Adrenal gland (tissue), 12 donors: ENCODE measurements around the gene PPFIA2. TPM values are rescaled to one million over a fixed set of nuclear protein-coding genes. Genes with fewer than 3 reads are reported as not detected.

Experiments used
- DNase-seq, 7 donors: peaks; one replicate each; pipeline ENCODE4 v3.0.0-alpha.2; 2019 to 2020
- H3K27ac ChIP-seq, 5 donors: fragments of 200-600 bp; sonication (generic) in 4 of 5; 1 replicate in 3 of 5; 2 replicates in 2 of 5; pipeline versions ENCODE4 v1.5.1 to v1.8.0; 2016 to 2020; ENCODE audit warnings: mild to moderate bottlenecking in 1 of 5
- H3K27me3 ChIP-seq: fragments of 200-600 bp; 2 replicates; pipeline ENCODE4 v1.8.0; 2021
- H3K36me3 ChIP-seq, 2 donors: fragments of 200-600 bp; replicated peaks in 1 of 2; 1 replicate in 1 of 2; 2 replicates in 1 of 2; pipeline versions ENCODE4 v1.5.1 to v1.8.0; 2018 to 2022
- H3K4me1 ChIP-seq, 2 donors: fragments of 200-600 bp; replicated peaks in 1 of 2; 1 replicate in 1 of 2; 2 replicates in 1 of 2; pipeline versions ENCODE4 v1.5.1 to v1.8.0; 2018 to 2021
- H3K4me3 ChIP-seq, 4 donors: fragments of 200-600 bp; sonication (generic) in 3 of 4; one replicate each; pipeline ENCODE4 v1.5.1; 2016 to 2018
- H3K9me3 ChIP-seq, 3 donors: fragments of 200-600 bp; sonication (generic) in 1 of 3; replicated peaks in 1 of 3; 1 replicate in 2 of 3; 2 replicates in 1 of 3; pipeline versions ENCODE4 v1.5.1 to v1.8.0; 2016 to 2021
- POLR2A ChIP-seq, 2 donors: fragments of 450-650 bp; IDR thresholded peaks; one replicate each; pipeline ENCODE4 v1.6.1; 2017; ENCODE audit warnings: antibody characterized with exemption in 2 of 2, mild to moderate bottlenecking in 2 of 2, moderate library complexity in 1 of 2
- WGBS, 4 donors: extraction: QIAGEN DNeasy Blood & Tissue Kit in 2 of 4; methylation state at CpG; one replicate each; pipeline versions ENCODE4 v1.1.5 to v1.1.7; 2013 to 2017; 5-methylcytosine and 5-hydroxymethylcytosine counted together
- intact Hi-C, 2 donors: fragments of 100-400 bp; cut with DNase I; formaldehyde crosslinking; loops; one replicate each; pipeline versions ENCODE4 v1.14.1 to v1.15.0; 2022 to 2023
- polyA plus RNA-seq, 3 donors: library from polyadenylated mRNA; stranded (reverse); fragments of 200-250 nt in 2 of 3; fragments of 350-450 nt in 1 of 3; fragmentation: Illumina TruSeq in 1 of 3; extraction: RNeasy Lipid Tissue Mini Kit (QIAGEN cat#74804) in 1 of 3; gene quantifications; one replicate each; pipeline ENCODE4 v1.2.3, GENCODE V29; 2013 to 2014
- total RNA-seq, 9 donors: library from RNA; depleted of rRNA in 4 of 9; stranded (reverse); fragments of >200 nt in 4 of 9; fragments of 120-200 nt in 1 of 9; fragmentation: NEBNext Ultra II Directional in 1 of 9; extraction: Animal tissue kit (Norgen Biotek cat#: 25700) in 1 of 9; gene quantifications; one replicate each; pipeline versions ENCODE4 v1.1.0 to v1.2.4, GENCODE V29; 2013 to 2023
- TF ChIP-seq, protein P1 (sequence below), 6 experiments: fragments of 450-650 bp in 4 of 6; fragments of 200-600 bp in 2 of 6; sonication (generic) in 1 of 6; IDR thresholded peaks; 1 replicate in 5 of 6; 2 replicates in 1 of 6; pipeline versions ENCODE4 v1.5.1 to v1.8.0; 2016 to 2021; ENCODE audit warnings: antibody characterized with exemption in 6 of 6, mild to moderate bottlenecking in 2 of 6, moderate library complexity in 1 of 6
- donor health status: healthy with polysubstance abuse.
- donor health status: Bipolar disorder and iron deficiency.
- donor health status: DM: yes; HTN: yes; CAD: no.
- donor health status: DM: no; HTN: no; CAD: no.
- donor health status: DM: no; HTN: no; CAD: no.
- donor health status: DM: yes; HTN: yes; CAD: no.

The PPFIA2 gene
- total and polyA plus RNA-seq, 12 donors = 0.35 to 16.4 (median 2.4) TPM

GRCh38 chr12:81401241-81401640 is 357.9 kb downstream of the PPFIA2 start:
- 85 to 93% (median 90%) methylated on average over 2 of the region's 2 CpGs for WGBS, 4 donors
- no peak for DNase-seq
- intact Hi-C loops = no loop called here
- no peak overlapping the region for H3K4me3 ChIP-seq
- no peak overlapping the region for H3K27ac ChIP-seq
- H3K9me3 ChIP-seq = no peaks in the 10 kb centered on the region
- H3K36me3 ChIP-seq = no peaks in the 10 kb centered on the region
- TF ChIP-seq, protein P1, sequence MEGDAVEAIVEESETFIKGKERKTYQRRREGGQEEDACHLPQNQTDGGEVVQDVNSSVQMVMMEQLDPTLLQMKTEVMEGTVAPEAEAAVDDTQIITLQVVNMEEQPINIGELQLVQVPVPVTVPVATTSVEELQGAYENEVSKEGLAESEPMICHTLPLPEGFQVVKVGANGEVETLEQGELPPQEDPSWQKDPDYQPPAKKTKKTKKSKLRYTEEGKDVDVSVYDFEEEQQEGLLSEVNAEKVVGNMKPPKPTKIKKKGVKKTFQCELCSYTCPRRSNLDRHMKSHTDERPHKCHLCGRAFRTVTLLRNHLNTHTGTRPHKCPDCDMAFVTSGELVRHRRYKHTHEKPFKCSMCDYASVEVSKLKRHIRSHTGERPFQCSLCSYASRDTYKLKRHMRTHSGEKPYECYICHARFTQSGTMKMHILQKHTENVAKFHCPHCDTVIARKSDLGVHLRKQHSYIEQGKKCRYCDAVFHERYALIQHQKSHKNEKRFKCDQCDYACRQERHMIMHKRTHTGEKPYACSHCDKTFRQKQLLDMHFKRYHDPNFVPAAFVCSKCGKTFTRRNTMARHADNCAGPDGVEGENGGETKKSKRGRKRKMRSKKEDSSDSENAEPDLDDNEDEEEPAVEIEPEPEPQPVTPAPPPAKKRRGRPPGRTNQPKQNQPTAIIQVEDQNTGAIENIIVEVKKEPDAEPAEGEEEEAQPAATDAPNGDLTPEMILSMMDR (IDR thresholded peaks at IDR 0.05) = no peak
- no peak for TF ChIP-seq POLR2A (IDR thresholded peaks at IDR 0.05)
- H3K27me3 ChIP-seq = no peaks in the 10 kb centered on the region
- no peaks in the 10 kb centered on the region for H3K4me1 ChIP-seq

- intact Hi-C loops = no loop called here
Measured at GRCh38 chr12:81400024-81400423, 359.1 kb downstream of the PPFIA2 start.

DNA sequence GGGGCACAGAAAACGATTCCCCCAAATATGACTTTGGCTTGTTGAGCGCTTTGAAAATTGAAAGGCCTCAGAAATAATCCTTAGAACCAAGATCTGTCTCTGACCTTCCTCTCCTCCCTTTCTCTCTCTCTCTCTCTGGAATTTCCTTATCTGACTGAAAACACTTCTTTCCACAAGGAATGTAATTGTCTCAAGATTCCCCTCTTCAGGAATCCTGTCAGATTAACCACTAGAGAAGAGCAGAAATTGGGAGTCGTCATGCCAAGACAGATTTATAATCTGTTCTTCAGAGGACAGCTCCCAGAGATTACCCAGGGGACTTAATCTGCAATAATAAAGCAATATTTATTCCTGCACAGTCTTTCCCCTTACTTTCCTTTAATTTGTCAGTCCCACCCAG is 363.7 kb downstream of the PPFIA2 start:
- H3K9me3 ChIP-seq = no peaks in the 10 kb centered on the region

More at GRCh38 chr12:81400024-81400423, 359.1 kb downstream of the PPFIA2 start:
- Histone ChIP-seq H3K27me3 (no peaks in the 10 kb centered on the region), H3K36me3 (no peaks in the 10 kb centered on the region), H3K9me3 (no peaks in the 10 kb centered on the region), H3K27ac (no peak overlapping the region), H3K4me1 (no peaks in the 10 kb centered on the region), H3K4me3 (no peak overlapping the region)
- TF ChIP-seq, protein P1 (IDR thresholded peaks at IDR 0.05) = no peak
- no peak for TF ChIP-seq POLR2A (IDR thresholded peaks at IDR 0.05)
- DNase-seq = no peak
- 85 to 91% (median 89%) methylated on average over 1 of the region's 1 CpG for WGBS, 4 donors

DNA sequence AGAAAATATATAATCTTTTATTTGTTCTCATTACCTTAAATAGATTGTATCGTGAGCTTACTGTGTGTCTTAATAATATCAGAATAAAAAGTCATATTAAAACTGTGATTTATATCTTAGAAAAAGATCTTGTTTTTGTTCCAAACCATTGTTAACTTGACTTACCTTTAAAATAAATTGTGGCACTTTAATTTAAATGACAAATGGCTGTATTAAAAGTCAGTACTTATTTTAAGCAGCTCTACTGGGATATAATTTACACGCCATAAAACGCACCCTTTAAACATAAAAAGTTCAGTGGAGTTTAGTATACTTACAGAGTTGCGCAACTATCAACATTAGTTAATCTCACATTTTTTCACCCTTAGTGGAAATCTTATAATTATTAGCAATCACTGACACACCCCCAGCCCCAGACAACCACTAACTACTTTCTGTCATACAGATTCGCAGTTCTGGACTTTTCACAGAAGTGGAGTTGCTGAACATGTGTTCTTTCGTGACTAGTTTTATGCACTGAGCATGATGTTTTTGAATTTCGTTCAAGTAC is 369.5 kb downstream of the PPFIA2 start:
- no peak for DNase-seq
- WGBS, 4 donors = 83 to 94% (median 90%) methylated on average over 7 of the region's 7 CpGs
- Histone ChIP-seq H3K4me1 (no peaks in the 10 kb centered on the region), H3K4me3 (no peak overlapping the region), H3K36me3 (no peaks in the 10 kb centered on the region), H3K9me3 (no peaks in the 10 kb centered on the region), H3K27me3 (no peaks in the 10 kb centered on the region), H3K27ac (no peak overlapping the region)
- intact Hi-C loops = no loop called here
- TF ChIP-seq, protein P1 (IDR thresholded peaks at IDR 0.05) = no peak
- no peak for TF ChIP-seq POLR2A (IDR thresholded peaks at IDR 0.05)

More for the DNA sequence above, 363.7 kb downstream of the PPFIA2 start:
- intact Hi-C loops = no loop called here
- no peak for DNase-seq
- Histone ChIP-seq H3K4me3 (no peak overlapping the region), H3K27ac (no peak overlapping the region), H3K4me1 (no peaks in the 10 kb centered on the region), H3K36me3 (no peaks in the 10 kb centered on the region), H3K27me3 (no peaks in the 10 kb centered on the region)
- WGBS, 4 donors = 58 to 80% (median 64%) methylated on average over 3 of the region's 3 CpGs
- TF ChIP-seq, protein P1 (IDR thresholded peaks at IDR 0.05) = no peak
- no peak for TF ChIP-seq POLR2A (IDR thresholded peaks at IDR 0.05)
